ENCODE data around the gene EPB42. TPM values are rescaled to one million over a fixed set of nuclear protein-coding genes. Genes with fewer than 3 reads are reported as not detected.

EPB42 gene
- total RNA-seq, 2 donors from 2014 or later, result not detected

GRCh38 chr15:43241100-43241499, 20.3 kb upstream of the EPB42 start:
- Histone ChIP-seq H3K36me3 (no peaks in the 10 kb centered on the region), H3K27ac (no peak overlapping the region), H3K27me3 (no peaks in the 10 kb centered on the region), H3K4me1 (no peaks in the 10 kb centered on the region), H3K9ac (ENCODE audit: low read depth in 2 of 2, low read length in 2 of 2) (no peak overlapping the region), H3K9me3 (no peaks in the 10 kb centered on the region), H3K4me3 (no peak overlapping the region)
- no peak for TF ChIP-seq CTCF (IDR thresholded peaks at IDR 0.05)
- intact Hi-C loops (cut with DNase I), result no loop called here
- no peak for DNase-seq

- H3K36me3 ChIP-seq, result no peaks in the 10 kb centered on the region
- intact Hi-C loops (cut with DNase I), result no loop called here
- DNase-seq, result no peak
Measured at GRCh38 chr15:43239732-43240491, 19.1 kb upstream of the EPB42 start.

GRCh38 chr15:43238671-43239131, 17.9 kb upstream of the EPB42 start:
- Histone ChIP-seq H3K36me3 (no peaks in the 10 kb centered on the region), H3K4me3 (no peak overlapping the region), H3K9me3 (no peaks in the 10 kb centered on the region), H3K4me1 (no peaks in the 10 kb centered on the region), H3K9ac (ENCODE audit: low read depth in 2 of 2, low read length in 2 of 2) (no peak overlapping the region), H3K27me3 (no peaks in the 10 kb centered on the region), H3K27ac (no peak overlapping the region)
- intact Hi-C loops (cut with DNase I), result no loop called here
- no peak for DNase-seq
- no peak for TF ChIP-seq CTCF (IDR thresholded peaks at IDR 0.05)

More at GRCh38 chr15:43239732-43240491, 19.1 kb upstream of the EPB42 start:
- Histone ChIP-seq H3K27me3 (no peaks in the 10 kb centered on the region), H3K9me3 (no peaks in the 10 kb centered on the region), H3K4me1 (no peaks in the 10 kb centered on the region), H3K9ac (ENCODE audit: low read depth in 2 of 2, low read length in 2 of 2) (no peak overlapping the region), H3K27ac (no peak overlapping the region), H3K4me3 (no peak overlapping the region)
- no peak for TF ChIP-seq CTCF (IDR thresholded peaks at IDR 0.05)

- intact Hi-C loops (cut with DNase I), result no loop called here
- no peak for DNase-seq
- Histone ChIP-seq H3K4me1 (no peaks in the 10 kb centered on the region), H3K27ac (no peak overlapping the region), H3K36me3 (no peaks in the 10 kb centered on the region), H3K9me3 (no peaks in the 10 kb centered on the region), H3K27me3 (no peaks in the 10 kb centered on the region), H3K9ac (ENCODE audit: low read depth in 2 of 2, low read length in 2 of 2) (no peak overlapping the region), H3K4me3 (no peak overlapping the region)
- no peak for TF ChIP-seq CTCF (IDR thresholded peaks at IDR 0.05)
Measured at GRCh38 chr15:43237842-43238470, 17.1 kb upstream of the EPB42 start.

GRCh38 chr15:43235536-43235935, 14.7 kb upstream of the EPB42 start:
- intact Hi-C loops (cut with DNase I), result no loop called here
- no peaks in the 10 kb centered on the region for H3K4me1 ChIP-seq
- no peak for TF ChIP-seq CTCF (IDR thresholded peaks at IDR 0.05)

More at GRCh38 chr15:43235536-43235935, 14.7 kb upstream of the EPB42 start:
- Histone ChIP-seq H3K9ac (ENCODE audit: low read depth in 2 of 2, low read length in 2 of 2) (no peak overlapping the region), H3K36me3 (no peaks in the 10 kb centered on the region), H3K27me3 (no peaks in the 10 kb centered on the region), H3K4me3 (no peak overlapping the region), H3K27ac (no peak overlapping the region), H3K9me3 (no peaks in the 10 kb centered on the region)
- DNase-seq, result no peak

Measured in colonic mucosa (tissue), 4 donors.